GM12878 (cell line): Measurements from ENCODE around the gene CCDC85B. TPM values are rescaled to one million over a fixed set of nuclear protein-coding genes. Genes with fewer than 3 reads are reported as not detected.

Experiments used
- ATAC-seq: fragments of 200-7000 bp; cut with Tn5 transposase; 3 replicates; pipeline ENCODE4 v1.9.1; 2020; ENCODE audit warnings: mild to moderate bottlenecking, moderate library complexity
- BruUV-seq: library from RNA; stranded (reverse); fragments of 400-500 nt; replicated peaks from 2 replicates; lab custom pipeline; 2021; lab: Mats Ljungman, UMichigan
- CTCF ChIA-PET: fragments of 300-600 bp; sonication (Branson Sonifier 250); formaldehyde crosslinking; extraction: SDS; loops from one replicate; lab custom pipeline; 2021; ENCODE audit warnings: inconsistent platforms; lab: Yijun Ruan, JAX
- POLR2A ChIA-PET: fragments of 350-600 bp; formaldehyde crosslinking; extraction: SDS; loops from one replicate; lab custom pipeline; 2021; ENCODE audit warnings: inconsistent platforms; lab: Charles Lee
- RAD21 ChIA-PET: fragments of 300-600 bp; sonication (Branson Sonifier 250); formaldehyde crosslinking; loops from one replicate; lab custom pipeline; 2023; ENCODE audit warnings: antibody characterized with exemption; ENCODE audit not compliant: unreplicated experiment; lab: Charles Lee
- SMC1A ChIA-PET: fragments of 300-600 bp; sonication (Branson Sonifier 250); formaldehyde crosslinking; loops from one replicate; lab custom pipeline; 2023; ENCODE audit not compliant: unreplicated experiment, uncharacterized antibody; lab: Charles Lee
- DNase-seq: peaks from one replicate; pipeline ENCODE4 v3.0.0-alpha.2; 2011; ENCODE audit warnings: low read depth, low spot score
- FAIRE-seq: peaks from 3 replicates; lab custom pipeline; 2011; peaks lifted over from hg19 to GRCh38; lab: Jason Lieb, UNC
- H2AFZ ChIP-seq: 2 replicates; pipeline ENCODE4 v1.6.0; 2011; ENCODE audit warnings: low read depth, low read length, control low read depth; ENCODE audit not compliant: control insufficient read depth
- H3K27ac ChIP-seq: 2 replicates; pipeline ENCODE4 v1.5.1; 2011; ENCODE audit warnings: control low read depth; ENCODE audit not compliant: control insufficient read depth, insufficient read depth
- H3K27me3 ChIP-seq, 2 experiments: replicated peaks in 1 of 2; 2 replicates each; pipeline versions ENCODE4 v1.6.0 to v1.6.1; 2011; ENCODE audit warnings: low read length in 1 of 2; ENCODE audit not compliant: control insufficient read depth in 2 of 2, insufficient read depth in 2 of 2
- H3K36me3 ChIP-seq, 2 experiments: 2 replicates each; pipeline ENCODE4 v1.5.1; 2011; ENCODE audit warnings: low read length in 1 of 2; ENCODE audit not compliant: control insufficient read depth in 2 of 2, insufficient read depth in 2 of 2
- H3K4me1 ChIP-seq: 2 replicates; pipeline ENCODE4 v1.6.1; 2011; ENCODE audit warnings: mild to moderate bottlenecking, low read length, moderate library complexity, mixed read lengths; ENCODE audit not compliant: control insufficient read depth, insufficient read depth
- H3K4me2 ChIP-seq: 2 replicates; pipeline ENCODE4 v1.6.0; 2011; ENCODE audit warnings: control low read depth; ENCODE audit not compliant: control insufficient read depth, insufficient read depth
- H3K4me3 ChIP-seq: fragments of 200-600 bp; sonication (generic); 2 replicates; pipeline ENCODE4 v1.5.1; 2016
- H3K79me2 ChIP-seq: 2 replicates; pipeline ENCODE4 v1.6.0; 2011; ENCODE audit warnings: low read length; ENCODE audit not compliant: control insufficient read depth, insufficient read depth
- H3K9ac ChIP-seq: 2 replicates; pipeline ENCODE4 v1.8.0; 2011; ENCODE audit warnings: low read length, control low read depth, mixed read lengths; ENCODE audit not compliant: control insufficient read depth, insufficient read depth
- H3K9me3 ChIP-seq: replicated peaks from 3 replicates; pipeline ENCODE4 v1.5.1; 2011; ENCODE audit warnings: mild to moderate bottlenecking, low read length; ENCODE audit not compliant: control insufficient read depth, insufficient read depth
- H4K20me1 ChIP-seq: 2 replicates; pipeline ENCODE4 v1.6.0; 2011; ENCODE audit not compliant: control insufficient read depth, insufficient read depth
- GATAD2B ChIP-seq: fragments of 450-650 bp; conservative IDR thresholded peaks from 2 replicates; pipeline ENCODE4 v1.6.1; 2017; ENCODE audit warnings: low read depth, mild to moderate bottlenecking, moderate library complexity
- SIN3A ChIP-seq: IDR thresholded peaks from 2 replicates; pipeline ENCODE4 v1.6.1; 2012; ENCODE audit warnings: low read depth, low read length, improper control_type of control experiment
- YY1 ChIP-seq: IDR thresholded peaks from 2 replicates; pipeline ENCODE4 v1.6.1; 2011; ENCODE audit warnings: low read depth, mild to moderate bottlenecking, low read length
- WGBS: methylation state at CpG from one replicate; pipeline ENCODE4 v1.1.6; 2016; ENCODE audit warnings: low lambda C conversion rate; ENCODE audit not compliant: insufficient replicate concordance, insufficient coverage; ENCODE audit errors: missing lambda C conversion rate; 5-methylcytosine and 5-hydroxymethylcytosine counted together
- in situ Hi-C: fragments of 300-500 bp; cut with MboI; formaldehyde crosslinking; loops from 9 replicates; pipeline ENCODE4 v1.14.3; 2018; ENCODE audit warnings: mixed read lengths
- intact Hi-C: fragments of 100-400 bp; cut with micrococcal nuclease; formaldehyde crosslinking; loops from one replicate; pipeline ENCODE4 v1.14.2; 2022; ENCODE audit not compliant: unreplicated experiment
- polyA plus RNA-seq, 11 experiments: library from polyadenylated mRNA; depleted of rRNA in 4 of 11; unstranded in 6 of 11; stranded (reverse) in 5 of 11; fragments of >200 nt; fragmentation: Nextera tagmentation in 4 of 11; fragmentation: Illumina TruSeq in 1 of 11; extraction: Ambion mirVana in 4 of 11; extraction: Trizol in 1 of 11; gene quantifications; 1 replicate in 1 of 11; 2 replicates in 10 of 11; pipeline versions ENCODE4 v1.2.1 to v1.2.3, GENCODE V29; 2011 to 2016; ENCODE audit warnings: inconsistent platforms in 2 of 11, missing spikeins in 2 of 11, low read depth in 1 of 11
- total RNA-seq, 4 experiments: library from RNA; depleted of rRNA in 3 of 4; stranded (reverse); fragments of >200 nt in 3 of 4; fragmentation: Illumina TruSeq in 1 of 4; extraction: Trizol in 1 of 4; gene quantifications; 2 replicates each; pipeline versions ENCODE4 v1.2.1 to v1.2.3, GENCODE V29; 2013 to 2021
- TF ChIP-seq, protein P1 (sequence below): fragments of 150-350 bp; IDR thresholded peaks from 2 replicates; pipeline ENCODE4 v1.6.1; 2014; ENCODE audit warnings: mild to moderate bottlenecking, low read depth, low read length

The CCDC85B gene
- total and polyA plus RNA-seq, 10 of the 15 experiments (the other 5 are each of a cell fraction or from before 2014, with no cell fraction given): 0.32 to 114 (median 49.5) TPM

DNA sequence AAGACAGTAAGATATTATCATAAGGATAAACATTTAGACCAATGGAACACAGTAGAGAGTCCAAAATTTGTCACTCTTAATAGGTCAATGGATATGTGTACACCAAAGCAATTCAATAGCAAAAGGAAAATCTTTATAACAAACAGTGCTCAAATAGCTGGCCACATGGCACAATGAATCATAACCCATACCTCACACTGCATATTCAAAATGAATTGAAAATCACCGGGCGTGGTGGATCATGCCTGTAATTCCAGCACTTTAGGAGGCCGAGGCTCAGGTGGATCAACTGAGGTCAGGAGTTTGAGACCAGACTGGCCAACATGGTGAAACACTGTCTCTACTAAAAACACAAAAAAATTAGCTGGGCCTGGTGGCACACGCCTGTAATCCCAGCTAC is 48.3 kb upstream of the CCDC85B start (continued):
- TF ChIP-seq, protein P1, sequence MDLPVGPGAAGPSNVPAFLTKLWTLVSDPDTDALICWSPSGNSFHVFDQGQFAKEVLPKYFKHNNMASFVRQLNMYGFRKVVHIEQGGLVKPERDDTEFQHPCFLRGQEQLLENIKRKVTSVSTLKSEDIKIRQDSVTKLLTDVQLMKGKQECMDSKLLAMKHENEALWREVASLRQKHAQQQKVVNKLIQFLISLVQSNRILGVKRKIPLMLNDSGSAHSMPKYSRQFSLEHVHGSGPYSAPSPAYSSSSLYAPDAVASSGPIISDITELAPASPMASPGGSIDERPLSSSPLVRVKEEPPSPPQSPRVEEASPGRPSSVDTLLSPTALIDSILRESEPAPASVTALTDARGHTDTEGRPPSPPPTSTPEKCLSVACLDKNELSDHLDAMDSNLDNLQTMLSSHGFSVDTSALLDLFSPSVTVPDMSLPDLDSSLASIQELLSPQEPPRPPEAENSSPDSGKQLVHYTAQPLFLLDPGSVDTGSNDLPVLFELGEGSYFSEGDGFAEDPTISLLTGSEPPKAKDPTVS: no peak

DNA sequence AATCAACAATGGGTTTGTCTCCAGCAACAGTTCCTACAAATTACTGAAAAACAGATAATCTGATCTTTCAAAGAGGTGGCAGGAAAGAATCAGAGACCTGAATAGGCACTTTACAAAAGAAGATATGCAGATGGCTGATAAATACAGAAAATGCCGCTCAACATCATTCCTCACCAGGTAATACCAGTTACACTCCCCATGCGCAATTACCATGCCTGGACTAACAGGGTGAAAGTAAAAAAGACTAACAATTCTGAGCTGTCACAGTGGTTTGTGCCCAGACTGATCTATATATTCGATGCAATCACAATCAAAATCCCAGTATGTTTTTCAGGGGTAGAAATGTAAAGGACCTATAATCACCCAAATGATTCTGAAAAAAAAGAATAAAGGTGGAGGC is 46.7 kb upstream of the CCDC85B start:
- no peak overlapping the region for H3K4me2 ChIP-seq
- WGBS: 76% methylated on average over 3 of the region's 3 CpGs
- no peaks in the 10 kb centered on the region for H3K79me2 ChIP-seq
- in situ Hi-C loops (no loop called here), intact Hi-C loops (no loop called here)
- H3K9ac ChIP-seq: no peak overlapping the region
- no peaks in the 10 kb centered on the region for H4K20me1 ChIP-seq
- H3K9me3 ChIP-seq: no peaks in the 10 kb centered on the region
- ChIA-PET SMC1A (interaction anchor here (1.0 kb wide), 1 partner anchor 10 kb away, joined by 3 read pairs; the partner anchor contains the start of gene SNX32), CTCF (interaction anchor here (1.2 to 1.6 kb wide), 2 partner anchors 9 to 41 kb away, joined by 4 to 6 read pairs; no protein-coding TSS in a partner anchor), RAD21 (interaction anchor here (0.6 kb wide), 1 partner anchor 231 kb away, joined by 4 read pairs; no protein-coding TSS in a partner anchor), POLR2A (interaction anchor here (0.5 kb wide), 1 partner anchor 132 kb away, joined by 7 read pairs; no protein-coding TSS in a partner anchor)
- DNase-seq: no peak
- H3K27me3 ChIP-seq: no peaks in the 10 kb centered on the region
- no peak for ATAC-seq
- no peak overlapping the region for H3K4me3 ChIP-seq
- no peak overlapping the region for H2AFZ ChIP-seq
- FAIRE-seq: no peak
- TF ChIP-seq YY1: no peak
- TF ChIP-seq SIN3A: no peak
- no peak for TF ChIP-seq GATAD2B
- no peak overlapping the region for H3K27ac ChIP-seq
- H3K4me1 ChIP-seq: no peaks in the 10 kb centered on the region
- no peaks in the 10 kb centered on the region for H3K36me3 ChIP-seq
- BruUV-seq: no TSS peak
